GM19324 (cell line): Measurements from ENCODE around the gene PJA2.
A peak's percentile ranks its signal among the peaks of the same experiment; 100 is the strongest.

Experiments used
- ATAC-seq: cut with Tn5 transposase; IDR thresholded peaks from one replicate; pipeline ENCODE4 v1.9.1; 2021; ENCODE audit warnings: mild to moderate bottlenecking, moderate library complexity; ENCODE audit not compliant: unreplicated experiment, low FRiP score

Gene PJA2

GRCh38 chr5:109408991-109409843 lies 557 bp downstream of the PJA2 start:
- peak; percentile 26 for ATAC-seq

GRCh38 chr5:109407913-109408312 lies 1.9 kb downstream of the PJA2 start:
- ATAC-seq = no peak

GRCh38 chr5:109406719-109407118 lies 3.1 kb downstream of the PJA2 start:
- no peak for ATAC-seq

- no peak for ATAC-seq
Observed at GRCh38 chr5:109404428-109404960, 5.3 kb downstream of the PJA2 start.

GRCh38 chr5:109403469-109403868 lies 6.3 kb downstream of the PJA2 start:
- ATAC-seq = no peak

GRCh38 chr5:109399092-109399759 lies 10.5 kb downstream of the PJA2 start:
- ATAC-seq = no peak

GRCh38 chr5:109396965-109397364 lies 12.8 kb downstream of the PJA2 start:
- ATAC-seq = no peak

- ATAC-seq = no peak
Observed at GRCh38 chr5:109394806-109395205, 15.0 kb downstream of the PJA2 start.

GRCh38 chr5:109390188-109390587 lies 19.6 kb downstream of the PJA2 start:
- ATAC-seq = no peak

GRCh38 chr5:109388407-109388806 lies 21.4 kb downstream of the PJA2 start:
- ATAC-seq = no peak

GRCh38 chr5:109387408-109387974 lies 22.3 kb downstream of the PJA2 start:
- no peak for ATAC-seq

GRCh38 chr5:109378095-109378494 lies 31.7 kb downstream of the PJA2 start:
- ATAC-seq = no peak

GRCh38 chr5:109374625-109375024 lies 35.1 kb downstream of the PJA2 start:
- no peak for ATAC-seq

GRCh38 chr5:109373932-109374331 lies 35.8 kb downstream of the PJA2 start:
- ATAC-seq = no peak

- ATAC-seq = no peak
Observed at GRCh38 chr5:109370343-109370742, 39.4 kb downstream of the PJA2 start.

- no peak for ATAC-seq
Observed at GRCh38 chr5:109365653-109366052, 44.1 kb downstream of the PJA2 start.

- ATAC-seq = no peak
Observed at GRCh38 chr5:109364977-109365376, 44.8 kb downstream of the PJA2 start.

GRCh38 chr5:109359642-109360041 lies 50.1 kb downstream of the PJA2 start:
- ATAC-seq = no peak

GRCh38 chr5:109357807-109358206 lies 52.0 kb downstream of the PJA2 start:
- no peak for ATAC-seq

- ATAC-seq = no peak
Observed at GRCh38 chr5:109354761-109355160, 55.0 kb downstream of the PJA2 start.
